ENCODE measurements around the gene UBE2D2. TPM values are rescaled to one million over a fixed set of nuclear protein-coding genes. Genes with fewer than 3 reads are reported as not detected.

The UBE2D2 gene
- total and polyA plus RNA-seq, 2 donors (not counting 1 experiment from before 2014, with no cell fraction given) = 64.3 to 168 TPM

DNA sequence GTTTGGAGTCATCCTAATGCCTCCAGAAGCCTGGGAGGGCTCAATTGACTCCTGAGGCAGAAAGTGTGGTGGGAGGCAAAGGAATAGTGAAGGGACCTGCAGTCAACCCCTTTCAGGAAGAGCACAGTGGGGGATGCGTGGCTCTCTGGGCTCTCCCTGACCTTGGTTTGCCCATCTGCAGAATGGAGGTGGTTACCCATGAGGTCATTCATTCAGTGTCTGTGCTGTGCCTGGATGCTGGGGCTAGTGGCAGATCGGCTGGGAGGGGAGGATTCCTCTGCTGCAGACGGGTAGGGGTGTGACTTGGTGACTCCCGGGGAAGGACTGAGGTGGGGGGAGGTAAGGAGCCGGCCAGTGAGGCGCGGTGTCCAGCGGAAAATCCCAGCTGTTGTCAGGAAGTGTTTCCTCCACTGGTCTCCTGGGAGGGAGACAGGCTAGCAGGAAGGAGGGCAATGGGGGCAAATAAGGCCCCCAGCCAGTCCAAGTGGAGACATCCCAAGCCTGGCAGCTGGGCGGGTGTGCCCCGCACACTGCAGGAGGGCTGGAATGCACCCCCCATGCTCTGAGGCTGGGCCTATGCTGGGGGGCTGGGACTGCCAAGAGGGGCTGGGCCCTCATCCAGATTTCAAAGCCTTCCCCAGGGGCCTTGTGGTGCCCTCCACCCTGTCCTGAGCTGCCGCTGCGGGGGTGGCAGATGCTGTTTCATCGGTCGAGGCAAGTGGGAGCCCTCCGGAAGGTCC lies 98.0 kb downstream of the UBE2D2 start:
- H3K9me3 ChIP-seq (ENCODE audit: control extremely low read depth in 1 of 3, control insufficient read depth in 2 of 3, insufficient read depth in 1 of 3, low read length in 2 of 3) = no peaks in the 10 kb centered on the region
- peak; percentile 6 for ATAC-seq (ENCODE audit: low read depth)
- 20% methylated on average over 15 of the region's 15 CpGs for WGBS (ENCODE audit: insufficient coverage)
- H3K4me1 Mint-ChIP-seq = peaks cover 90% of the 10 kb centered on the region
- peaks cover 98 to 100% of the 10 kb centered on the region in 2 donors for H3K4me1 ChIP-seq (ENCODE audit: control insufficient read depth in 2 of 2, insufficient read depth in 2 of 2, low read length in 2 of 2)
- no peaks in the 10 kb centered on the region for H3K27me3 ChIP-seq (replicated peaks in 1 of 4; ENCODE audit: control extremely low read depth in 1 of 4, control insufficient read depth in 3 of 4, insufficient read depth in 4 of 4, low read length in 3 of 4)
- no peak overlapping the region for H2AFZ ChIP-seq (ENCODE audit: insufficient read depth, low read depth, low read length, poor library complexity, severe bottlenecking)
- DNase-seq = peak; percentile 31
- peaks cover 99% of the 10 kb centered on the region for H4K20me1 ChIP-seq (ENCODE audit: control insufficient read depth, insufficient read depth, low read length, poor library complexity, severe bottlenecking)
- peak overlapping the region; percentile 89 for H3K4me3 Mint-ChIP-seq
- H3K27ac ChIP-seq (ENCODE audit: low read length in 2 of 2) = peak overlapping the region; percentile 60 to 78
- TF ChIP-seq EZH2 (IDR thresholded peaks at IDR 0.05; ENCODE audit: borderline replicate concordance, insufficient read depth, low read depth, low read length, poor library complexity, severe bottlenecking) (no peak), CTCF (IDR thresholded peaks at IDR 0.05) (no peak)
- no peaks in the 10 kb centered on the region for H3K9me3 Mint-ChIP-seq (ENCODE audit: insufficient read depth)
- H3K79me2 ChIP-seq (ENCODE audit: control insufficient read depth, insufficient read depth, low read length) = peaks cover 99% of the 10 kb centered on the region
- CTCF ChIA-PET = interaction anchor here (1.5 to 15.3 kb wide), 6 partner anchors 8 to 107 kb away, joined by 4 to 188 read pairs (median 28); no protein-coding TSS in a partner anchor
- POLR2A ChIA-PET = interaction anchor here (0.7 to 6.0 kb wide), 11 partner anchors 8 to 98 kb away, joined by 3 to 79 read pairs (median 7); partner anchors contain the start of genes CXXC5 and UBE2D2
- peak overlapping the region; percentile 96 for H3K27ac Mint-ChIP-seq
- H3K9ac ChIP-seq (ENCODE audit: low read length) = peak overlapping the region; percentile 51
- no peaks in the 10 kb centered on the region for H3K27me3 Mint-ChIP-seq
- intact Hi-C loops (cut with micrococcal nuclease) = no loop called here
- H3K4me2 ChIP-seq (replicated peaks; ENCODE audit: low read depth, low read length, poor library complexity, severe bottlenecking) = peak overlapping the region; percentile 94
- peaks cover 0 to 33% of the 10 kb centered on the region in 2 experiments for H3K36me3 ChIP-seq (replicated peaks in 1 of 2; ENCODE audit: control extremely low read depth in 1 of 2, control insufficient read depth in 1 of 2, extremely low read depth in 1 of 2, insufficient read depth in 2 of 2, low read length in 1 of 2)
- H3K4me3 ChIP-seq (ENCODE audit: control extremely low read depth in 1 of 5, extremely low read depth in 1 of 5, insufficient read depth in 1 of 5, low read depth in 2 of 5, low read length in 4 of 5) = peak overlapping the region in 4 of 5 experiments; percentile 3 to 36 (median 34)

GRCh38 chr5:139659695-139660101 lies 98.6 kb downstream of the UBE2D2 start:
- Mint-ChIP-seq H3K27ac (peak overlapping the region; percentile 96), H3K27me3 (no peaks in the 10 kb centered on the region), H3K9me3 (ENCODE audit: insufficient read depth) (no peaks in the 10 kb centered on the region), H3K4me3 (peak overlapping the region; percentile 89), H3K4me1 (peaks cover 90% of the 10 kb centered on the region)
- no peaks in the 10 kb centered on the region for H3K9me3 ChIP-seq (ENCODE audit: control extremely low read depth in 1 of 3, control insufficient read depth in 2 of 3, insufficient read depth in 1 of 3, low read length in 2 of 3)
- H3K4me3 ChIP-seq (ENCODE audit: control extremely low read depth in 1 of 5, extremely low read depth in 1 of 5, insufficient read depth in 1 of 5, low read depth in 2 of 5, low read length in 4 of 5) = peak overlapping the region in 4 of 5 experiments; percentile 3 to 36 (median 34)
- 9% methylated on average over 5 of the region's 13 CpGs for WGBS (ENCODE audit: insufficient coverage)
- H3K36me3 ChIP-seq (replicated peaks in 1 of 2; ENCODE audit: control extremely low read depth in 1 of 2, control insufficient read depth in 1 of 2, extremely low read depth in 1 of 2, insufficient read depth in 2 of 2, low read length in 1 of 2) = peaks cover 0 to 32% of the 10 kb centered on the region in 2 experiments
- TF ChIP-seq CTCF (IDR thresholded peaks at IDR 0.05) = no peak
- no peak for TF ChIP-seq EZH2 (IDR thresholded peaks at IDR 0.05; ENCODE audit: borderline replicate concordance, insufficient read depth, low read depth, low read length, poor library complexity, severe bottlenecking)
- POLR2A ChIA-PET = interaction anchor here (0.7 to 6.0 kb wide), 5 partner anchors 10 to 87 kb away, joined by 7 to 79 read pairs (median 50); partner anchors contain the start of gene CXXC5
- peaks cover 98 to 100% of the 10 kb centered on the region in 2 donors for H3K4me1 ChIP-seq (ENCODE audit: control insufficient read depth in 2 of 2, insufficient read depth in 2 of 2, low read length in 2 of 2)
- no peak overlapping the region for H2AFZ ChIP-seq (ENCODE audit: insufficient read depth, low read depth, low read length, poor library complexity, severe bottlenecking)
- H3K27ac ChIP-seq (ENCODE audit: low read length in 2 of 2) = peak overlapping the region; percentile 60 to 78
- DNase-seq = peak; percentile 32
- peak overlapping the region; percentile 51 for H3K9ac ChIP-seq (ENCODE audit: low read length)
- no peak for ATAC-seq (ENCODE audit: low read depth)
- H3K4me2 ChIP-seq (replicated peaks; ENCODE audit: low read depth, low read length, poor library complexity, severe bottlenecking) = peak overlapping the region; percentile 94
- peaks cover 99% of the 10 kb centered on the region for H3K79me2 ChIP-seq (ENCODE audit: control insufficient read depth, insufficient read depth, low read length)
- H3K27me3 ChIP-seq (replicated peaks in 1 of 4; ENCODE audit: control extremely low read depth in 1 of 4, control insufficient read depth in 3 of 4, insufficient read depth in 4 of 4, low read length in 3 of 4) = no peaks in the 10 kb centered on the region
- CTCF ChIA-PET = interaction anchor here (1.5 to 15.3 kb wide), 7 partner anchors 8 to 106 kb away, joined by 4 to 188 read pairs (median 21); no protein-coding TSS in a partner anchor
- H4K20me1 ChIP-seq (ENCODE audit: control insufficient read depth, insufficient read depth, low read length, poor library complexity, severe bottlenecking) = peaks cover 99% of the 10 kb centered on the region
- intact Hi-C loops (cut with micrococcal nuclease) = no loop called here

All from B cell (primary cell).